GM18526 (cell line): Measurements from ENCODE around the gene BRPF1.

Experiments used
- POLR2A ChIP-seq: IDR thresholded peaks from 3 replicates; pipeline ENCODE4 v1.6.1; 2011; ENCODE audit not compliant: insufficient read length; ENCODE audit errors: extremely low read depth

Gene BRPF1

GRCh38 chr3:9769012-9769411, 37.5 kb downstream of the BRPF1 start:
- TF ChIP-seq POLR2A: no peak

- no peak for TF ChIP-seq POLR2A
Observed at GRCh38 chr3:9769426-9770275, 38.1 kb downstream of the BRPF1 start, which contains the start of gene CAMK1. Gene CAMK1, minus strand, starts transcription at chr3:9769947. Its CDS starts 2,198 bp downstream, at chr3:9767749.

GRCh38 chr3:9770276-9770812, 38.8 kb downstream of the BRPF1 start:
- no peak for TF ChIP-seq POLR2A

GRCh38 chr3:9776896-9777693, 45.6 kb downstream of the BRPF1 start:
- no peak for TF ChIP-seq POLR2A

- no peak for TF ChIP-seq POLR2A
Observed at GRCh38 chr3:9777694-9778021, 46.1 kb downstream of the BRPF1 start.

- TF ChIP-seq POLR2A: no peak
Observed at GRCh38 chr3:9778143-9779074, 46.9 kb downstream of the BRPF1 start.

GRCh38 chr3:9779075-9779593, 47.6 kb downstream of the BRPF1 start:
- TF ChIP-seq POLR2A: no peak

GRCh38 chr3:9779721-9780457, 48.4 kb downstream of the BRPF1 start:
- TF ChIP-seq POLR2A: no peak

- no peak for TF ChIP-seq POLR2A
Observed at GRCh38 chr3:9780458-9780812, 48.9 kb downstream of the BRPF1 start.

- no peak for TF ChIP-seq POLR2A
Observed at GRCh38 chr3:9780910-9781309, 49.4 kb downstream of the BRPF1 start.

- TF ChIP-seq POLR2A: no peak
Observed at GRCh38 chr3:9781551-9781950, 50.0 kb downstream of the BRPF1 start.

- no peak for TF ChIP-seq POLR2A
Observed at GRCh38 chr3:9781978-9782603, 50.6 kb downstream of the BRPF1 start.

GRCh38 chr3:9782770-9783169, 51.2 kb downstream of the BRPF1 start:
- no peak for TF ChIP-seq POLR2A

GRCh38 chr3:9783954-9784353, 52.4 kb downstream of the BRPF1 start:
- no peak for TF ChIP-seq POLR2A
